Measurements from ENCODE around the gene SERTAD2.

DNA sequence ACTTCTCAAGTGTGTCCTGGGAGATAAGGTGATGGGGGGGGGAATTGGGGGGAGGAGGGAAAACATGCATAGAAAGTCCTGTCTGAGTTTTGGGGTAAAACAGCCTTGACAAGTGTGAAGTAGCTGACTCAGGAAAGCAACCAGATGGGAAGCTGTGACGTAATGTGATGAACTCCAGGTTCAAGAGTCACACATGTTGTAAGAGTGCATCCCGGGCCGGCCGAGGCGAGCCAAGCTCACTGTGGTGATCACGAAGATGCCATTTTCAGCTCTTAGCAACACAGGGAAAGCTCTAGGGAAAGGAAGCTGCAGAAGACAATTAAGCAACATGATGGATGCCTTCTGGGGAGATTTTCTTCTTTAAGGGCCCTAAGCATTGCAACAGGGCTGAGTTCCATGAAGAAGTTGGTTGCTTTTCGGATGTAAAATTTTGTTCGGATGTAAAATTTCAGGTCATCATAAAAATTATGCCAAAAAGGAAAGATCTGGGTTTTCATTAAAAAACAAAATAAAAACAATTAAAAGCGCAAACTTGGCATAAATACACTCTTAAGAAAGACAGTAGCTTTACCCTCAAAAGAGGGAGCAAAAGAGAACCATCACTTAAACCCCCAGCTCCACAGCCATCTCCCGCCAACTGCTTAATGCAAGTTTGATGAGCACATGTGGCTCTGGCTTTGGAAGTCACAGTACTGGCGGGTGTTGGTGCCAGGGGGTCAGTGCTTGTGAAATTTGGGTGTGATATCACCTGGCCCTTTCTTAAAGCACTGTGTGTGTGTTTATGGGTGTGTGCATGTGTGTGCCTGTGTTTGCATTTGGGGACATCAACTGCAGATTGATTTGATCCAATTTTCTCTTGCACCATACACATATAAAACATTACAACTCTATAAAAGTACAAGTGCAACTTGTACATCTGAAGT lies 19.1 kb downstream of the SERTAD2 start:
- TF ChIP-seq, protein P1, sequence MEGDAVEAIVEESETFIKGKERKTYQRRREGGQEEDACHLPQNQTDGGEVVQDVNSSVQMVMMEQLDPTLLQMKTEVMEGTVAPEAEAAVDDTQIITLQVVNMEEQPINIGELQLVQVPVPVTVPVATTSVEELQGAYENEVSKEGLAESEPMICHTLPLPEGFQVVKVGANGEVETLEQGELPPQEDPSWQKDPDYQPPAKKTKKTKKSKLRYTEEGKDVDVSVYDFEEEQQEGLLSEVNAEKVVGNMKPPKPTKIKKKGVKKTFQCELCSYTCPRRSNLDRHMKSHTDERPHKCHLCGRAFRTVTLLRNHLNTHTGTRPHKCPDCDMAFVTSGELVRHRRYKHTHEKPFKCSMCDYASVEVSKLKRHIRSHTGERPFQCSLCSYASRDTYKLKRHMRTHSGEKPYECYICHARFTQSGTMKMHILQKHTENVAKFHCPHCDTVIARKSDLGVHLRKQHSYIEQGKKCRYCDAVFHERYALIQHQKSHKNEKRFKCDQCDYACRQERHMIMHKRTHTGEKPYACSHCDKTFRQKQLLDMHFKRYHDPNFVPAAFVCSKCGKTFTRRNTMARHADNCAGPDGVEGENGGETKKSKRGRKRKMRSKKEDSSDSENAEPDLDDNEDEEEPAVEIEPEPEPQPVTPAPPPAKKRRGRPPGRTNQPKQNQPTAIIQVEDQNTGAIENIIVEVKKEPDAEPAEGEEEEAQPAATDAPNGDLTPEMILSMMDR (IDR thresholded peaks at IDR 0.05), result no peak
- no peak for TF ChIP-seq POLR2A (IDR thresholded peaks at IDR 0.05)

Data from thyroid gland (tissue), 4 donors.